Hepatocyte (in vitro differentiated cells): ENCODE measurements around the gene GRID1.

Experiments
- EZH2 ChIP-seq: fragments of 200-600 bp; sonication (generic); IDR thresholded peaks from 2 replicates; pipeline ENCODE4 v1.6.1; 2016; ENCODE audit warnings: antibody characterized with exemption, mild to moderate bottlenecking, borderline replicate concordance
- TF ChIP-seq, protein P1 (sequence below): fragments of 200-600 bp; sonication (generic); IDR thresholded peaks from 2 replicates; pipeline ENCODE4 v1.5.1; 2016; ENCODE audit warnings: antibody characterized with exemption, mild to moderate bottlenecking; ENCODE audit not compliant: poor library complexity

DNA sequence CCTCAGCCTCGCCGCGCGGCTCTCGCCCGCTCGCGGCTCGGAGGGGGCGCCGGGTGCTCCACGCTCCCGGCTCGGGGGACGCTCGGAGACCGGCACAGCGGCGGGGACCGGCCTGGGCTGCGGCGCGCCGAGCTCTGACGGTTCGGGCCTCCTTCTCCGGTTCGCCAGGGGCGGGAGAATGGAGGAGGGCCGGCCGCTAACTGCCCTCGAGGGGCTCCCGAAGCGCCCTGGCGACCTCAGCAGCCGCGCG is 232 bp upstream of the GRID1 start:
- TF ChIP-seq, protein P1, sequence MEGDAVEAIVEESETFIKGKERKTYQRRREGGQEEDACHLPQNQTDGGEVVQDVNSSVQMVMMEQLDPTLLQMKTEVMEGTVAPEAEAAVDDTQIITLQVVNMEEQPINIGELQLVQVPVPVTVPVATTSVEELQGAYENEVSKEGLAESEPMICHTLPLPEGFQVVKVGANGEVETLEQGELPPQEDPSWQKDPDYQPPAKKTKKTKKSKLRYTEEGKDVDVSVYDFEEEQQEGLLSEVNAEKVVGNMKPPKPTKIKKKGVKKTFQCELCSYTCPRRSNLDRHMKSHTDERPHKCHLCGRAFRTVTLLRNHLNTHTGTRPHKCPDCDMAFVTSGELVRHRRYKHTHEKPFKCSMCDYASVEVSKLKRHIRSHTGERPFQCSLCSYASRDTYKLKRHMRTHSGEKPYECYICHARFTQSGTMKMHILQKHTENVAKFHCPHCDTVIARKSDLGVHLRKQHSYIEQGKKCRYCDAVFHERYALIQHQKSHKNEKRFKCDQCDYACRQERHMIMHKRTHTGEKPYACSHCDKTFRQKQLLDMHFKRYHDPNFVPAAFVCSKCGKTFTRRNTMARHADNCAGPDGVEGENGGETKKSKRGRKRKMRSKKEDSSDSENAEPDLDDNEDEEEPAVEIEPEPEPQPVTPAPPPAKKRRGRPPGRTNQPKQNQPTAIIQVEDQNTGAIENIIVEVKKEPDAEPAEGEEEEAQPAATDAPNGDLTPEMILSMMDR, result no peak
- no peak for TF ChIP-seq EZH2
